ENCODE data around the gene MUC6.

MUC6 gene, protein sequence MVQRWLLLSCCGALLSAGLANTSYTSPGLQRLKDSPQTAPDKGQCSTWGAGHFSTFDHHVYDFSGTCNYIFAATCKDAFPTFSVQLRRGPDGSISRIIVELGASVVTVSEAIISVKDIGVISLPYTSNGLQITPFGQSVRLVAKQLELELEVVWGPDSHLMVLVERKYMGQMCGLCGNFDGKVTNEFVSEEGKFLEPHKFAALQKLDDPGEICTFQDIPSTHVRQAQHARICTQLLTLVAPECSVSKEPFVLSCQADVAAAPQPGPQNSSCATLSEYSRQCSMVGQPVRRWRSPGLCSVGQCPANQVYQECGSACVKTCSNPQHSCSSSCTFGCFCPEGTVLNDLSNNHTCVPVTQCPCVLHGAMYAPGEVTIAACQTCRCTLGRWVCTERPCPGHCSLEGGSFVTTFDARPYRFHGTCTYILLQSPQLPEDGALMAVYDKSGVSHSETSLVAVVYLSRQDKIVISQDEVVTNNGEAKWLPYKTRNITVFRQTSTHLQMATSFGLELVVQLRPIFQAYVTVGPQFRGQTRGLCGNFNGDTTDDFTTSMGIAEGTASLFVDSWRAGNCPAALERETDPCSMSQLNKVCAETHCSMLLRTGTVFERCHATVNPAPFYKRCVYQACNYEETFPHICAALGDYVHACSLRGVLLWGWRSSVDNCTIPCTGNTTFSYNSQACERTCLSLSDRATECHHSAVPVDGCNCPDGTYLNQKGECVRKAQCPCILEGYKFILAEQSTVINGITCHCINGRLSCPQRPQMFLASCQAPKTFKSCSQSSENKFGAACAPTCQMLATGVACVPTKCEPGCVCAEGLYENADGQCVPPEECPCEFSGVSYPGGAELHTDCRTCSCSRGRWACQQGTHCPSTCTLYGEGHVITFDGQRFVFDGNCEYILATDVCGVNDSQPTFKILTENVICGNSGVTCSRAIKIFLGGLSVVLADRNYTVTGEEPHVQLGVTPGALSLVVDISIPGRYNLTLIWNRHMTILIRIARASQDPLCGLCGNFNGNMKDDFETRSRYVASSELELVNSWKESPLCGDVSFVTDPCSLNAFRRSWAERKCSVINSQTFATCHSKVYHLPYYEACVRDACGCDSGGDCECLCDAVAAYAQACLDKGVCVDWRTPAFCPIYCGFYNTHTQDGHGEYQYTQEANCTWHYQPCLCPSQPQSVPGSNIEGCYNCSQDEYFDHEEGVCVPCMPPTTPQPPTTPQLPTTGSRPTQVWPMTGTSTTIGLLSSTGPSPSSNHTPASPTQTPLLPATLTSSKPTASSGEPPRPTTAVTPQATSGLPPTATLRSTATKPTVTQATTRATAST (N-terminal part only)

DNA sequence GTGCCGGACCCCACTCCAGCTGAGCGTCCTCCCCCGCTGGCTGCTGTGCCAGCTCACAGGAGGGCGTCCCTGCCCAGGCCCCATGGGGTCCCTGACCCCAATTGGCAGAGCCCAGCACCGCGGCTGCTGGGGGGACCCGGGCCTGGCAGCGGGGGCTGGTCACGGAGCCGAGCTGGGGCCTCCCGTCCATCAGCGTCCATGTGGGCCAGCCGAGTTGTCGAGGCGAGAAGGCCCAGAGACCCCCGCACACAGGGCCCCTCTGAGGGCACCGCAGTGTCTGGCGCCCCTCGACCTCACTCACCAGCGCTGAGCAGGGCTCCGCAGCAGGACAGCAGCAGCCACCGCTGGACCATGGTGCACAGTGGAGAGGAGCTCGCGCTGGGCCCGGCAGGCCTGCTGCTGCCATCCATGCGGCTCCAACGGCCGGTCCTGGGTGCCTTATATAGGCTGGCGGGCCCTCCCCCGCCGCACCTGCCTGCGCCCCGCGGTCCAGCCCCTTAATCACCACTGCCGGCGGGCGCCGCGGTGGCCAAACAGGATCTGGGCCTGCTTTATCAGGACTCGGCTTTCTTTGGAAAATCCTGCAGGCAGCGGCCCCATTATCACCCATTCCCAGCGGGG lies at the start of gene MUC6:
Gene MUC6 (minus strand): TSS at position 416 of the 621 bp plus-strand sequence. CDS start 63 bp downstream, at position 353.
- H3K27ac Mint-ChIP-seq, result no peak within 1 kb of the TSS
- H3K36me3 Mint-ChIP-seq, result no peaks in the 10 kb centered on the region
- no peak for DNase-seq
- H3K4me1 Mint-ChIP-seq, result no peaks in the 10 kb centered on the region
- no peaks in the 10 kb centered on the region for H3K27me3 Mint-ChIP-seq
- H3K9me3 Mint-ChIP-seq, result peaks cover 6% of the 10 kb centered on the region
- CTCF ChIA-PET, result no interaction called here
- no peak within 1 kb of the TSS for H3K4me3 Mint-ChIP-seq

DNA sequence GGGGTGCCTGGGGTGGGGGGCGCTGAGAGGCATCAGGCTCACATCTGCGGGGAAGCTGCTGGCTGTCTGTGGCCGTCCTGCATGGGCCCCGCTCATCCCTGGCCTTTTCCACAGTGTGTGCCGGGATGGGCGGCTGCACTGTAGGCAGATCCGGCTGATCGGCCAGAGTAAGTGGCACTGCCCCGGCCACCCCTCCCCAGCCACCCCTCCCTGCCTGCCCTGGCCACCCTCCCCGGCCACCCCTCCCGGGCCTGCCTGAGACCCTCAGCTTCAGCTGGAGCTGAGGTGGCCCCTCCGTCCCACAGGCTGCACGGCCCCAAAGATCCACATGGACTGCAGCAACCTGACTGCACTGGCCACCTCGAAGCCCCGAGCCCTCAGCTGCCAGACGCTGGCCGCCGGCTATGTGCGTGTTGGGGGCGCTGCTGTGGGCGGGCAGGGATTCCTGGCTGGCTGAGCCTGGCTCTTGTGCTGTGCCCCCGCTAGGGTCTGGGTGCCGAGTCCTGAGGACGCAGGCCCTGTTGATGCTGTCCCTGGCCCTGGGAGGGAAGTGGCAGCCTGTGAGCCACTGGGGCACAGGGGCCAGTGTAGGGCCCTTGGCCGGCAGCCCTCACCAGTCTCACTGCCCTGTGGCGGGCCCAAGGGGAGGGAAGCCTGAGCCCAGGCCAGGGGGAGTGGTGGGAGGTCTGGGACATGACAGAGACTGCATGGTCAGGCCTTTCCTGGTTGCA lies 49.1 kb upstream of the MUC6 start:
- H3K4me3 Mint-ChIP-seq, result no peak overlapping the region
- no peak for DNase-seq
- H3K9me3 Mint-ChIP-seq, result peaks cover 2% of the 10 kb centered on the region
- no peaks in the 10 kb centered on the region for H3K4me1 Mint-ChIP-seq
- H3K36me3 Mint-ChIP-seq, result no peaks in the 10 kb centered on the region
- no peaks in the 10 kb centered on the region for H3K27me3 Mint-ChIP-seq
- H3K27ac Mint-ChIP-seq, result no peak overlapping the region
- CTCF ChIA-PET, result no interaction called here

DNA sequence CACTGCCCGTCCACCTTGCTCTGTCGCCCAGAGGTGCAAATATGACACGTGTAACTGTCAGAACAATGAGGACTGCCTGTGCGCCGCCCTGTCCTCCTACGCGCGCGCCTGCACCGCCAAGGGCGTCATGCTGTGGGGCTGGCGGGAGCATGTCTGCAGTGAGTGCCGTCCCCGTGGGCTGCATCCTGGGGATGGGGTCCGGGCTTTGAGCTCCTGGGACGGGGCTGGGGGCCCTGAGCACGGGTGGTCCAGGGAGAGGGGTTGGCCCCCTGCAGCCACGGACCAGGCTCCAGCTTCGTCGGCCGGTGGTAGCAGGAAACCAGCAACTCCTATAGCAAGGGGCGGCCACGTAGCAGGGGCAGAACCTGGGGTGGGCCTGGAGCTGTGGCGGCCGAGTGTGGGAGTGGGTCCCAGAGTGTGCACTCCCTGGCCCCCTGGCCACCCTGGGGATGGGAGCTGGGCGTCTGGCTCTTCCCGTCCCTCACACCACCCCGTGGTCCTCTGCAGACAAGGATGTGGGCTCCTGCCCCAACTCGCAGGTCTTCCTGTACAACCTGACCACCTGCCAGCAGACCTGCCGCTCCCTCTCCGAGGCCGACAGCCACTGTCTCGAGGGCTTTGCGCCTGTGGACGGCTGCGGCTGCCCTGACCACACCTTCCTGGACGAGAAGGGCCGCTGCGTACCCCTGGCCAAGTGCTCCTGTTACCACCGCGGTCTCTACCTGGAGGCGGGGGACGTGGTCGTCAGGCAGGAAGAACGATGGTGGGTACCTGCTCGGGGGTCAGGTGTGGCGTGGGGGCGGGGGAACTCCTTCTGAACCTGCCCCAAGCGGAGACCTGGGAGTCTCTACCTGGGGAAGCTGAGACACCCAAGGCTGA lies 48.3 kb upstream of the MUC6 start:
- no peak for DNase-seq

DNA sequence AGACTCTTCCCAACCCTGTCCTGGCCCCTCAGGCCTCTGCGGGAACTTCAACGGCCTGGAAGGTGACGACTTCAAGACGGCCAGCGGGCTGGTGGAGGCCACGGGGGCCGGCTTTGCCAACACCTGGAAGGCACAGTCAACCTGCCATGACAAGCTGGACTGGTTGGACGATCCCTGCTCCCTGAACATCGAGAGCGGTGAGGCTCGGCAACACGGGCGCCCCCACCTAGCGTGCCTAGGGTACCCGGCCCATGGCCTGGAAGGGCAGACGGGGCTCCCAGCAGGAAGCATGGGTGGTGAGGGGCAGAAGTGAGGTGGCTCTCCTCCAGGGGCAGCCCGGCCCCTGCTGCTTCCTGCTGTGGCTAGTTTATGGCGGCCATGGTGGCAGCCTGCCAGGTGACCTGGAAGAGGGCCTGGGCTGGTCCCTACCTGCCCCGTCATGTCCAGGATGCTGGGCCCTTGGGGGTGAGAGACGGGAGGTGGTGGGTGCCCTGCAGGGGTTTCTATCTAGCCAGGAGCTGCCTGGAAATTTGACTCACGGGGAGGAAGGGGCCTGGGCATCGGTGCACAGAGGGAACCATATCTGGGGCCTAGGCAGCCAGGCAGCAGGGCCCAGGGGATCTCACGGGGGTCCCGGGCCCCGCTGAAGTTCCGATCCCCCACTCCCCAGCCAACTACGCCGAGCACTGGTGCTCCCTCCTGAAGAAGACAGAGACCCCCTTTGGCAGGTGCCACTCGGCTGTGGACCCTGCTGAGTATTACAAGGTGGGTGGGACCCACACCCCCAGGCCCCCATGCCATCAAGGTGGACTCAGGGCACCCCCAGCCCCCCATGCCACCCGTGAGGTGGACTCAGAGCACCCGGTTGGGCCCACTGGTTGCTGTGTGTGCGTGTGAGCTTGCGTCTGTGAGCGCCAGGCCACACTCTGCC lies 47.4 kb upstream of the MUC6 start:
- no peaks in the 10 kb centered on the region for H3K9me3 Mint-ChIP-seq
- no peak overlapping the region for H3K27ac Mint-ChIP-seq
- no peak for DNase-seq
- no peak overlapping the region for H3K4me3 Mint-ChIP-seq
- CTCF ChIA-PET, result no interaction called here
- no peaks in the 10 kb centered on the region for H3K36me3 Mint-ChIP-seq
- no peaks in the 10 kb centered on the region for H3K4me1 Mint-ChIP-seq
- no peaks in the 10 kb centered on the region for H3K27me3 Mint-ChIP-seq

More for the DNA sequence above, 48.3 kb upstream of the MUC6 start:
- Mint-ChIP-seq H3K4me3 (no peak overlapping the region), H3K4me1 (no peaks in the 10 kb centered on the region), H3K36me3 (no peaks in the 10 kb centered on the region), H3K27ac (no peak overlapping the region), H3K27me3 (no peaks in the 10 kb centered on the region), H3K9me3 (peaks cover 2% of the 10 kb centered on the region)
- CTCF ChIA-PET, result no interaction called here

DNA sequence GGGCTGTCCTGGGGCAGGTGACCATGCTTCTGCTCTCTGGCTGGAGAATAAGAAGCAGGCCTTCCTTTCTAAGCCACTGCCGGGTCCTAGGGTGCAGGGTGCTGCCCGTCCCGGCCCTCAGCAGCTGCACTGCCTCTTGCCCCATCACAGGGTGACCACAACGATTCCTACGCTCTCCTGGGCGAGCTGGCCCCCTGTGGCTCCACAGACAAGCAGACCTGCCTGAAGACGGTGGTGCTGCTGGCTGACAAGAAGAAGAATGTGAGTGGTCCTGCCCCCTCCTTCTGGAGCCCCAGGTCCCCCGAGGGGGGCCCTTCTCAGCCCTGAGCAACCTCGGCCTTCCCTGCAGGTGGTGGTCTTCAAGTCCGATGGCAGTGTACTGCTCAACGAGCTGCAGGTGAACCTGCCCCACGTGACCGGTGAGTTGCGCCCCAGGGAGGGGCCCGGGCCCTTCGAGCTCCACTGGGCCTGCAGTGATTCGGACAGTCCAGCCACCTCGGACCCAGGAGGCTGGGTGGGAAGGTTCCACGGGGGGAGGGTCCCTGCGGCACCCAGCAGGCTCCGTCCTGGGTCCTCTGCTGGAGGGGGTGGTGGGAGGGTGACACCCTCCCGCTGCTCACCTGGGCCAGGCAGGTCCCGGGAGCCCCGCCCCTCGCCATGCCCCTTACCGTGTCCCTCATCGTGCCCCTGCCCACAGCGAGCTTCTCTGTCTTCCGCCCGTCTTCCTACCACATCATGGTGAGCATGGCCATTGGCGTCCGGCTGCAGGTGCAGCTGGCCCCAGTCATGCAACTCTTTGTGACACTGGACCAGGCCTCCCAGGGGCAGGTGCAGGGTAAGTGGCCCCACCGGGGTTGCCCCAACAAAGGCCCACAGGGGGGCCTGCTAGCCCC lies 46.5 kb upstream of the MUC6 start:
- CTCF ChIA-PET, result no interaction called here
- Mint-ChIP-seq H3K4me1 (no peaks in the 10 kb centered on the region), H3K27ac (no peak overlapping the region), H3K36me3 (no peaks in the 10 kb centered on the region), H3K9me3 (no peaks in the 10 kb centered on the region), H3K4me3 (no peak overlapping the region), H3K27me3 (no peaks in the 10 kb centered on the region)
- DNase-seq, result no peak

DNA sequence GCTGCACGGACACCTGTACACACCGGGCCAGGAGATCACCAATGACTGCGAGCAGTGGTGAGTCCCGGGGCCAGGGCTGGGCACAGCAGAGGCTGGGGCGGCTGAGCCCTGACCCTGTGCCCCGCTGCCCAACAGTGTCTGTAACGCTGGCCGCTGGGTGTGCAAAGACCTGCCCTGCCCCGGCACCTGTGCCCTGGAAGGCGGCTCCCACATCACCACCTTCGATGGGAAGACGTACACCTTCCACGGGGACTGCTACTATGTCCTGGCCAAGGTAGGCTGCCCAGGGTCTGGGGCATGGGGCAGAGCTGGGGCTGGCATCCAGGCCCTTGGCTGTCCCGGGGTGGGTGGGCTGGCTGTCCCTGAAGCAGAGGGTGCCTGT lies 45.8 kb upstream of the MUC6 start:
- no peaks in the 10 kb centered on the region for H3K36me3 Mint-ChIP-seq
- no peaks in the 10 kb centered on the region for H3K27me3 Mint-ChIP-seq
- CTCF ChIA-PET, result no interaction called here
- H3K4me3 Mint-ChIP-seq, result no peak overlapping the region
- H3K27ac Mint-ChIP-seq, result no peak overlapping the region
- no peak for DNase-seq
- no peaks in the 10 kb centered on the region for H3K4me1 Mint-ChIP-seq
- H3K9me3 Mint-ChIP-seq, result no peaks in the 10 kb centered on the region

DNA sequence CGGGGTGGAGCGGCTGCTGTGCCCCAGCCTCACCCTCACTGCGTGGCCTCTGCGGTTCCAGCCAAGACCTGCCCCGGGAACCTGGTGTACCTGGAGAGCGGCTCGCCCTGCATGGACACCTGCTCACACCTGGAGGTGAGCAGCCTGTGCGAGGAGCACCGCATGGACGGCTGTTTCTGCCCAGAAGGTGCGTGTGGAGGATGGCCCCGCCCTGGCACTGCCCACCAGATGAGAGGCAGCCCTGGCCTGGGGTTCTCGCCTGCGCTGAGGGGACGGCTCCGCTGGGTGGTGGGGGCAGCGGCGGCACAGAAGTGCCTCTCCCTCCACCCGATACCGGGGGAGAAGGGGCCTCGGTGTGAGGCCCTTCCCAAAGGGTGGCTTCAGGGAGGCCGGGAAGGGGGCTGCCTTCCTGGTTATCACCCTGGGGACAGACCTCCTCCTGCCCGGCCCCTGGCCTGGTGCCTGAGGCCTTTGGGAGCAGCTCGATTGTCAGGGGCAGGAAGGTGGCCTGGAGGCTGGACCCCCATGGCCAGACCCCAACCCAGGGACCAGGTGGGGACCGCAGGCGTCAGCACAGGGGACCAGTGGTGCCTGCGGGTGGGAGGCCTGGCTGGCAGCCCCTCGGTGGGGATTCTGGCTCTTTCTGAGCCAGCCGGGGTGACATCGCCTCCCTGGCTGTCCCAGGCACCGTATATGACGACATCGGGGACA lies 45.2 kb upstream of the MUC6 start:
- CTCF ChIA-PET, result no interaction called here
- Mint-ChIP-seq H3K36me3 (no peaks in the 10 kb centered on the region), H3K4me3 (no peak overlapping the region), H3K4me1 (no peaks in the 10 kb centered on the region), H3K9me3 (no peaks in the 10 kb centered on the region), H3K27me3 (no peaks in the 10 kb centered on the region), H3K27ac (no peak overlapping the region)
- DNase-seq, result no peak

DNA sequence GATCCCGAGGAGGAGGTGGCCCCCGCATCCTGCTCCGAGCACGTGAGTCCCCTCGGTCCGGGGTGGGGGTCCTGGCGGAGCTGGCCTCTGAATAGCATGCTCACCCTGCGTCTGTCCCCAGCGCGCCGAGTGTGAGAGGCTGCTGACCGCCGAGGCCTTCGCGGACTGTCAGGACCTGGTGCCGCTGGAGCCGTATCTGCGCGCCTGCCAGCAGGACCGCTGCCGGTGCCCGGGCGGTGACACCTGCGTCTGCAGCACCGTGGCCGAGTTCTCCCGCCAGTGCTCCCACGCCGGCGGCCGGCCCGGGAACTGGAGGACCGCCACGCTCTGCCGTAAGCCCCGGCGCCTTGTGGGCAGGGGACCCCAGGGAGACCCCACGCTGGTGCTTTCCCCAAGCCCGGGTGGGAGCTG lies 41.7 kb upstream of the MUC6 start:
- no peaks in the 10 kb centered on the region for H3K36me3 Mint-ChIP-seq
- H3K4me1 Mint-ChIP-seq, result no peaks in the 10 kb centered on the region
- no peaks in the 10 kb centered on the region for H3K9me3 Mint-ChIP-seq
- no peak overlapping the region for H3K4me3 Mint-ChIP-seq
- H3K27me3 Mint-ChIP-seq, result no peaks in the 10 kb centered on the region
- CTCF ChIA-PET, result no interaction called here
- DNase-seq, result no peak
- no peak overlapping the region for H3K27ac Mint-ChIP-seq

DNA sequence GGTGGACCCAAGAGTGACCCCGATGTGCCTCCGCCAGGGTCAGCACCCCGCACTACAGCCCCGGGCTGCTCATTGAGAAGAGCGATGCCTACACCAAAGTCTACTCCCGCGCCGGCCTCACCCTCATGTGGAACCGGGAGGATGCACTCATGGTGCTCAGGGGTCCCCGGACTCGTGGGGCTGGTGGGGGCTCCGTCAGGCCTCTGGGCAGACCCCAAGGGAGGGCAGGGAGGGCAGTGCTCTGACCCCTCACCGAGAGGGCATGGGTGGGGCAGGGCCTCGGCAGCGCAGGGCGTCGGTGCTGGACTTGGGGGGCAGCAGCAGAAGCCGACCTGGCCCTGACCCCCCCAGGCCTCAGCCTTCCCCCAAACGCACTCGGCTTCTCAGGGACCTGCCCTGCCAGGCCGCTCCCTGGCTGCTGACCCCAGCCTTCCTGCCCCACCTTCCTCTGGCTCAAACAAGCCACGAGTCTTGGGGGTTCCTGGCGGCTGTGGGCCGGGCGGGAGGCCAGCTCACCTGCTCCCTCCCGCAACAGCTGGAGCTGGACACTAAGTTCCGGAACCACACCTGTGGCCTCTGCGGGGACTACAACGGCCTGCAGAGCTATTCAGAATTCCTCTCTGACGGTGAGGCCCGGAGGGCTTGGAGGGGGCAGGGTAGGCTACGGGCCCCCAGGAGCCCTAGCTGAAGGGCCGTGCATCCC lies 41.0 kb upstream of the MUC6 start:
- Mint-ChIP-seq H3K36me3 (no peaks in the 10 kb centered on the region), H3K4me3 (no peak overlapping the region), H3K27ac (no peak overlapping the region), H3K9me3 (no peaks in the 10 kb centered on the region), H3K4me1 (no peaks in the 10 kb centered on the region), H3K27me3 (no peaks in the 10 kb centered on the region)
- no peak for DNase-seq
- CTCF ChIA-PET, result no interaction called here

DNA sequence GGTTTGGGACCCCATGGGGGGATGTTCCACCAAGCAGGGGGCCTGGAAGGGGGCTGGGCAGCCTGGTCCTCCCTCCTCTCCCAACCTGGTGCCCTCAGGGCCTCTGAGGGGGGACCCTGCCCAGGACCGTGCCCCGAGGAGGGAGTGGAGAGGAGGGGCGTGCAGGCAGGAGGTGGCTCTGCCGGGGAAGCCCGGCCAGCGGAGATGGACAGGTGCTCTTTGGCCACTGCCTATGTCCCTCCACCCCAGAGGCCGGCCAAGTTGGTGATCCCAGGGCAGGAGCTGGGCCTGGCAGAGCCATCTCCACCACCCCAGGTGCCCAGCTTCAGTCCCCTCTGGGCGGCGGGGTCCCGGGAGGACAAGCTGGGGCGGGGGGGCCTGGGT lies 40.5 kb upstream of the MUC6 start:
- CTCF ChIA-PET, result no interaction called here
- no peak for DNase-seq
- H3K9me3 Mint-ChIP-seq, result no peaks in the 10 kb centered on the region
- H3K4me1 Mint-ChIP-seq, result no peaks in the 10 kb centered on the region
- H3K27me3 Mint-ChIP-seq, result no peaks in the 10 kb centered on the region
- H3K27ac Mint-ChIP-seq, result no peak overlapping the region
- no peak overlapping the region for H3K4me3 Mint-ChIP-seq
- no peaks in the 10 kb centered on the region for H3K36me3 Mint-ChIP-seq

Measured in activated naive CD4-positive, alpha-beta T cell treated with anti-CD3 and anti-CD28 coated beads, Interleukin-2, amount 10 ng/mL, durations not matched to agents 7 days and 5 days (primary cell).